ENCODE results near the gene KCNK7.

The KCNK7 gene

DNA sequence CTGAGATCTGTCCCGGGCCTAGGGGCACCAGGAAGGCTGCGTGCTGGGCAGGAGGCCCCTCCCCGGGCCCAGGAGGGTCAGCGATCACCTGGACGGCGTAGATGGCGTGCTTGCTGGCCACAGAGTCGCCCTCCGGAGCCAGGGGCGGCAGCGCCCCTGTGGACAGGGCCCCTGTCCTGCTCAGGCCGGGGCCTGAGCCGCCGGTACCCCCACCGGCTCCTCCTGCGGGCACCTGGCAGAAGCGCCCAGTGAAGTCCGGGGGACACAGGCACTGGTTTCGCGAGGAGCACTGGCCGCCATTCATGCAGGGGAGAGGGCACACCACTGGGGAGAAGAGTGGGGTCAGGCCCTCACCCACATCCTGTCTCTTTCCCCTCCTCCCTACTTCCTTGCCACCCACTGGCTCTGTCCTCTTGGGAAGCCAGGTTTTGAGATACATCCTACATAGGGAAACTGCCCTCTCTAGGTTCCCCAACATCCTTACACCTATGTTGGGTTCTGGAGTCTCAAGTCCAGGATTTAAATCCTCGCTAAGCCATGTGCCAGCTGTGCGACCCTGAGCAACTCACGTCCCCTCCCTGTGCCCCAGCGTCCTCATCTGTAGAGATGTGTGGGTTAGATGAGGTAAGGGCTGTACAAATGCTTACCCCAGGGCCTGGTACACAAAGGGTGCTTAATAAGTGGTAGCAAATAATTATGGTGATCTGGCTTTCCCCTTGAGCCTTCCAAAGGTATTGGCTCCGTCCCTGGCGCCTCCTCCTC lies 41.4 kb downstream of the KCNK7 start:
- no peak for DNase-seq

DNA sequence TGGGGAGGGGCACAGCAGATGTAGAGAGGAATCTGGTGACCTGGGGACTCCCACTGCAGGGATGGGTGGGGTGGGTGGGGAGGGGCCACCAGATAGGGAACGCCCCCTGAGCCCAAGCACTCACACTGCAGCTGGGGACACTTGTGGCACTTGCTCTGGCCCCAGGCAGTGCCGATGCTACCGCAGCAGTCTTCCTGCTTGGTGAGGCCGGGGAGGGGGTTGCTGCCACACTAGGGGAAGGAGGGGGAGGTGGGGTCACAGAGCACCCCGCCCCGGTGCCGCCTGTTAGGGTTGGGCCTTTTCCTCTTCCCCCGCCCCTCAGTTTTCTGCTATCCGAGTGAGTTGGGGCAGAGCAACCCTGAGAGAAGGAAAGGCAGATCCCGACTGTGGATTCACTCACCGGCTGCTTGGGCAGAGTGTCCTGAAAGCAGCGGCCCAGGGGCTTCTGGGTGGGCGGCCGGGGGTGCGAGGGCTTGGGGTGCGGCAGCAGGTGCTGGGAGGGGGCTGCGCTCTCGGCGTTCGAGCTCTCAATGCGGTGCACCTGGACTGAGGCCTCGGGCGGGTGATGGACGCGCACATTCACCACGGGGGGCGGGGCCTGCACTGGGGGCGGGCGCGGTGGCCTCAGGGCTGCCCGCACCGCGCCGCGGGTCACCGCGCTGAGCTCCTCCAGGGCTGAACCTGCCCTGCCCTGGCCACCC lies 42.1 kb downstream of the KCNK7 start:
- DNase-seq, result no peak

DNA sequence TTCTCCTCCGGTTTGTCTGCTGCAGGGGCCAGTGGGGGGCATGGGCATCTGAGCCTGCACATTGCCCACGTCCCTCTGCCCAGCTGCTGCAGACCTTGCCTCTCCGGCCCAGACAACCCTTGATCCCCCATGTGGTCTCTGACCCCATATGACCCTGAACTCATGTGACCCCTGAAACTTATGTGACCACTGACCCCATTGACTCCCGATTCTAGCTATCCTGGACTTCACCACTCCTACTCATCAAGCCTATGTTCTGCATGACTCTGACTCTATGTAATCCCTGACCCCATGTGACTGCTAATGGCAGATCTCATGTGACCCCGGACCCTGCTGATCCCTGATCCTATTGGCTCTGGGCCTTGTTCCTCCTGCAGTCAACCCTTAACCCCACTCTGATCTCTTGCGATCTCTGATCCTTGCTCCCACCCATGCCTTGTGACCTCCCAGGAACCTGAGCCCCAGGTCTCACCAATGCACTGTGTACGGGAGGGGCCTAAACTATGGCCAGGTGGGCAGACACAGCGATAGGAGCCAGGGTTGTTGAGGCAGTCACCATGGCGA lies 43.1 kb downstream of the KCNK7 start:
- DNase-seq, result no peak

DNA sequence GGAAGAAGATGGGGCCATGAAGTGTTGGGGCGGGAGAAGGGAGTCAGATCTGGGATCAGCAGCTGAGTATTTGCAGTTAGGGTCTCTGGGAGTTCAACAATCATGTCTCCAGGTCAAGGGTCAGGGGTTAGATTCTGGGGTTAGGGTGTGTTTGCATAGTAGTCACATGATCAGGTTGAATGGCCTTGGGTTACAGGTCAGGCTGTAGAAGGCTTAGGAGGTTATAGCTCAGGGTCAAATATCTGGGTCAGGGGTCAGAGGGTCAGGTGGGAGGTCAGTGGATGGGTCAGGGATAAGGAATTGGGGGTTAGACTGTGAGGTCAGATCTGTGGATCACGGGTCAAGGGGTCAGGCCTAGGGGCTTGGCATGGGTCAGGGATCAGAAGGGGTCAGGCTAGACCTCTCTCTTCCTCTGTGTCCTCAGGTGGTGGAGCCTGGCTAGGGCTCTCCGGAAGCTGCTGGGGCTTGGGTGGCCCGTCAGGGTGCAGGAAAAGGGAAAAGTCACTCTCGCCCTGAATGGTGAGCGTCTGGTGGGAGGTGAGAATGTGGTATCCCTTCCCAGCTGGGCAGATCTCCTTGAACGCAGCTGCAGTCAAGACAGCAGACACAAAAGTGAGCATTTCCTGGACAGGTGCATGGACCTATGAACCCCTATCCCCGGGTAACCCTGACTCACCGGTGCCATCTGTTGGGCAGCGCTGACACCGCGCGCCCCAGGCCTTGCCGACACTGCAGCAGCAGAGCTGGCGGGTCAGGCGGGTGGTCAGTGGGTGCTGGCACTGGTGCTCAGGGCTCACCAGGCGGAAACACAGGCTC lies 43.8 kb downstream of the KCNK7 start:
- DNase-seq, result no peak

DNA sequence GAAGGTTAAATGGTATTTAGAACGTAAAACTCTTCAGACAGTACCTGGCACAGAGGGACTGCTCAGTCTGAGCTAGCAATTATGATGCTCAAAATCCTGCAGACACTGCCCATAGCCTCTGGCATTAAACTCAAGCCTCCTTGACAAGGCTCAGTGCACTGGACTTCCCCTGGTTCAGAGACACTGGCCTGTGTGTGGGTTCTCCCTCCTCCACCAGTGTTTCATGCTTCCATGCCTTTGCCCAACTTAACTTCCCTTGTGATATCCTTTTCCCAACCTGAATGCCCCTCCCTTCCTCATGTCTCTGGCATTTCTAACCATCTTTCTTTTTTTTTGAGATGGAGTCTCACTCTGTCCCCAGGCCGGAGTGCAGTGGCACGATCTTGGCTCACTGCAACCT lies 46.5 kb downstream of the KCNK7 start:
- DNase-seq, result no peak

DNA sequence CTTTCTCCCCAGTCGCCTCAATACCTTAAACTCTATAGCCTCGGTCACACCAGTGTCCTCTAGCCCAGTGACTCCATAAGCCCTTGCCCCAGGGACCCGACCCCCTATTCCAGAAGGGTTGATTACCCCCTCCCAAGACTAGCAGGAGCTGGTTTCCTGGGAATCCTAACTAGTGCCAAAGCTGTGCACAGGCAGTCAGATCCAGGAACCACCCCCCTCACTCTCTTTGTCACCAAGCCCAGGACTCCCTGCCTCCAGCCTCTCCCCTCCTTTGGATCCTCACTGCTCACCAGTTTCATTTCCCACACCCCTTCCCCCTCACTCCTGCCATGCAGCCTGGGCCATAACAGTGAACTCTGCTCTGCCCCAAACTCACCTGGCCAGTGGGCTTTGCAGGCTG lies 47.2 kb downstream of the KCNK7 start:
- no peak for DNase-seq

DNA sequence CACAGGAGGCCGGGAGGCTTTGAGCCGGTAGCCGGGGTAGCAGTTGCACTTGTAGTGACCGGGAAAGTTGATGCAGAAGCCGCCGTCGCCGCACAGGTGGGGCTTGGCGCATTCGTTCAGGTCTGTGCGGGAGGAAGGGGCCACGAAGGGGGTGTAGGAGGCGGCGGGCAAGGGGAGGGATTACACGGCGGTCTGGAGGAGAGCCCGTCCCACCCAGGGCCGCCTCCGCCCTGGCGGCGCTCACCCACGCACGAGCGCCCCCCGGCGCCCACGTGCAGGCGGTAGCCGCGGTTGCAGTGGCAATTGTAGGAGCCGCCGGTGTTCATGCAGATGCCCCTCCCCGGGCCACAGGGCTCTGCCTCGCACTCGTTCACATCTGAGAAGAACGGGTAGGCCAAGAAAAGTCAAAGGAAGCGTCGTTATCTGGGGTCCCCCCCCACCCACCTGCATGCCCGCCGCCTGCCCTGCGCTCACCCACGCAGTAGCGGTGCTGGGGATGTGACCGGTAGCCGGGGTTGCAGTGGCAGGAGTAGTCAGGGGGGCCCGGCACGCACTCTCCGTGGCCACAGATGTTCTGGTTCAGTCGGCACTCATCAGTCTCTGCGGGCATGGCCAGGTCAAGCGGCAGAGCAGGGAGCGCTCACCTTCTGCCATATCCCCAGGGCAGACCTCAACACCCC lies 48.0 kb downstream of the KCNK7 start:
- no peak for DNase-seq

DNA sequence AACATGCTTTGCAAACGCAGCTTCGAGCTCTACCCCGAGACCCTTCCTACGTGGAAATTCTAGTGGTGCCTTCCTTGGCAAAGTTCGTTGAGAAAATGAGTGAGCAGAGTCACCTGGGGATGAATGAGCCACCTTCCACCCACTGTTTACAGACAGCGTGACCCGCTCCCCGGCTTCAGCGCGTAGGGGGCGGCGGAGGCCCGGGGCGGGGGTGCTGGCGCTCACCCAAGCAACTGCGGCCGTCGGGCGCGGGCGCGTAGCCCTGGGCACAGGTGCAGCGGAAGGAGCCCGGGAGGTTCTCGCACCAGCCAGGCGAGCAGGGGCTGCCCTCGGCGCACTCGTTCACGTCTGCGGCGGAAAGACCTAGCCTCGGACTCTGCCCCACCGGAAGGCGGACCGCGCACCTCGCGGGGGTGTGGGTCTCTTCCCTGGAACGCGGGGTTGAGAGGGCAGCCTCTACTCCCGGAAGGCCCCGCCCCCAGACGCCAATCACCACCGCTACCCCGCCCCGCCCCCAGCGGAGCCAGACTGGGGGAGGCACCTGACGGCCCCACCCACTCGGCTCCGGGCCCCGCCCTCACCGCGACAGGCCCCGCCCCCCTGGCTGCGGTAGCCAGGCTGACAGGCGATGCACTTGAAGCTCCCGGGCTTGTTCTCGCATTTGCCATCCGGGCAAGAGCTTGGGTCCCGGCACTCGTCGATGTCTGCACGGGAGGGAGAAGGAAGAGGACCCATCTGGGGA lies 49.2 kb downstream of the KCNK7 start:
- DNase-seq, result no peak

DNA sequence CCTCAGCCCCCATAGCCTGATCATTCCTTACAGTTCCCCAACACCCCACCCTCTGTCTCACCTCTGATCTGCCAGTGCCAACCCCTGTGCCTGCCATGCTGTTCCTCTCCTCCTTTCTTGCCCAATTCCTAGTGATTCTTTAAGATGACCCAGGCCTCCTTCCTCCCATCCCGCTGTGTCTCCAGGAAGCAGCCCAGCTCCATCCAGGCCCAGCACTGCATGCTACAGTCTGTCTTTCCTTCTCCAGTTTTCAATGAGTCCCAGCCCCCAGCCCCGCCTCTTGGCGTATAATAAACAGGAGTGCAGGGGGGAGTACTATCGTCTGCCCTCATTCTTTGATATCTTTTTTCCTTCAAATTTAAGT lies 49.8 kb downstream of the KCNK7 start:
- DNase-seq, result no peak

Data from cerebellar nuclear complex (tissue), 1 donor.